BE2C (cell line): Measurements from ENCODE around the gene DGAT2.

Source experiments
- DNase-seq: peaks from one replicate; pipeline ENCODE4 v3.0.0-alpha.2; 2020
- H3K27me3 ChIP-seq: fragments of 250-450 bp; sonication (Bioruptor Pico); 2 replicates; pipeline ENCODE4 v1.5.1; 2020; ENCODE audit warnings: mild to moderate bottlenecking
- H3K36me3 ChIP-seq: fragments of 250-450 bp; sonication (Bioruptor Pico); 2 replicates; pipeline ENCODE4 v1.5.1; 2020; ENCODE audit warnings: mild to moderate bottlenecking
- H3K4me1 ChIP-seq: fragments of 250-450 bp; sonication (Bioruptor Pico); 2 replicates; pipeline ENCODE4 v1.5.1; 2020
- H3K4me3 ChIP-seq: 2 replicates; pipeline ENCODE4 v1.5.1; 2011; ENCODE audit warnings: low read depth, low read length
- H3K9me3 ChIP-seq: fragments of 250-450 bp; sonication (Bioruptor Pico); 2 replicates; pipeline ENCODE4 v1.5.1; 2020
- TF ChIP-seq, protein P1 (sequence below): IDR thresholded peaks from 2 replicates; pipeline ENCODE4 v1.5.1; 2012; ENCODE audit warnings: mild to moderate bottlenecking, low read depth, low read length

Gene DGAT2

DNA sequence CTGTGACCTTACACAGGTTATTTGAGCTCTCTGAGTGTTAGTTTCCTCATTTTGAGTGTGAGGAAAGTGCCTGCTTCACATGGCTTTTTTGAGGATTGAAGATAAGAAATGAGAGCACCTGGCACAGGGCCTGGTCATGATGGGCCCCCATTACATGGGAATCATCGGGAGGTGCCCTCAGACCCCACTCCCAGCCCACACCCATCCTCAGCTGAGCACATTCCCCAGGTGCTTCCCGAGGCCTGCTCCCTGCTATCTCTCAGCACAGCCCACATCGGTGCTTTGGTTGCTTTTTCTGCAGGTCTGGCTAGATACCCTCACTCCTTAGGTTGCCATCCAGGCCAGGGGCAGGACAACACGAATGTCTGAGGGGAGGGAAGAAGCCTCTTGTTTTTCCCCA, 16.6 kb downstream of the DGAT2 start:
- no peaks in the 10 kb centered on the region for H3K27me3 ChIP-seq
- TF ChIP-seq, protein P1, sequence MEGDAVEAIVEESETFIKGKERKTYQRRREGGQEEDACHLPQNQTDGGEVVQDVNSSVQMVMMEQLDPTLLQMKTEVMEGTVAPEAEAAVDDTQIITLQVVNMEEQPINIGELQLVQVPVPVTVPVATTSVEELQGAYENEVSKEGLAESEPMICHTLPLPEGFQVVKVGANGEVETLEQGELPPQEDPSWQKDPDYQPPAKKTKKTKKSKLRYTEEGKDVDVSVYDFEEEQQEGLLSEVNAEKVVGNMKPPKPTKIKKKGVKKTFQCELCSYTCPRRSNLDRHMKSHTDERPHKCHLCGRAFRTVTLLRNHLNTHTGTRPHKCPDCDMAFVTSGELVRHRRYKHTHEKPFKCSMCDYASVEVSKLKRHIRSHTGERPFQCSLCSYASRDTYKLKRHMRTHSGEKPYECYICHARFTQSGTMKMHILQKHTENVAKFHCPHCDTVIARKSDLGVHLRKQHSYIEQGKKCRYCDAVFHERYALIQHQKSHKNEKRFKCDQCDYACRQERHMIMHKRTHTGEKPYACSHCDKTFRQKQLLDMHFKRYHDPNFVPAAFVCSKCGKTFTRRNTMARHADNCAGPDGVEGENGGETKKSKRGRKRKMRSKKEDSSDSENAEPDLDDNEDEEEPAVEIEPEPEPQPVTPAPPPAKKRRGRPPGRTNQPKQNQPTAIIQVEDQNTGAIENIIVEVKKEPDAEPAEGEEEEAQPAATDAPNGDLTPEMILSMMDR, result no peak
- no peaks in the 10 kb centered on the region for H3K4me1 ChIP-seq
- no peaks in the 10 kb centered on the region for H3K9me3 ChIP-seq
- no peak overlapping the region for H3K4me3 ChIP-seq
- DNase-seq, result no peak
- H3K36me3 ChIP-seq, result no peaks in the 10 kb centered on the region

DNA sequence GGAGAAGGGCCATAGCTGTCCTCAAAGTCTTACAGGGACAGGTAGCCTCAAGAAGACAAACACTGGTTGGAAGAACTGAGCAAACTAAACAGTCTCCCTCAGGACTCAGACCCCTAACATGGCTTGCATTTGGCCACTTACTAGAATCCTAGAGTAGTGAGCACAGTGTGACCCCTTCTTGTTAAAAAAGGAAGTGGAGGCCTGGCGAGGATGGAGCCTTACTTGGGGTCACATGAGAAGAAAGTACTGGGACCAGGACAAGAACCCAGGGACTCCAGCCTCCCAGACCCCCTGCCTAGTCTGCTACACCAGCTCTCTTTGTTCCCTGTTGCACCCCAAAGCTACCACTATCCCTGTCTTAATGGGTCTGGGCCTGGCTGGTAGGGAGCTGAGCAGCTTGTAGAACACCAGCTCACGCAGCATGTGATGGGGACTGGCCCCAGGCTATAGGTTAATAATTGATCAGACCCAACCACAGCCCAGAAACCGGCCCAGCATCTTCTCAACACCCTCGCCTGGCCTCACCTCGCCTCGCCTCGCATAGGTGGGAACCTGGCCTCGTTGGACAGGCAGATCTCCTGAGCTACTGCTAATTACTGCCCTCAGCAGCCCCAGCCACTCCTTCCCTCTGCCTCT, 17.6 kb downstream of the DGAT2 start:
- DNase-seq, result no peak
- TF ChIP-seq, protein P1, result no peak
- H3K4me3 ChIP-seq, result no peak overlapping the region
- no peaks in the 10 kb centered on the region for H3K27me3 ChIP-seq
- no peaks in the 10 kb centered on the region for H3K36me3 ChIP-seq
- no peaks in the 10 kb centered on the region for H3K9me3 ChIP-seq
- H3K4me1 ChIP-seq, result no peaks in the 10 kb centered on the region

DNA sequence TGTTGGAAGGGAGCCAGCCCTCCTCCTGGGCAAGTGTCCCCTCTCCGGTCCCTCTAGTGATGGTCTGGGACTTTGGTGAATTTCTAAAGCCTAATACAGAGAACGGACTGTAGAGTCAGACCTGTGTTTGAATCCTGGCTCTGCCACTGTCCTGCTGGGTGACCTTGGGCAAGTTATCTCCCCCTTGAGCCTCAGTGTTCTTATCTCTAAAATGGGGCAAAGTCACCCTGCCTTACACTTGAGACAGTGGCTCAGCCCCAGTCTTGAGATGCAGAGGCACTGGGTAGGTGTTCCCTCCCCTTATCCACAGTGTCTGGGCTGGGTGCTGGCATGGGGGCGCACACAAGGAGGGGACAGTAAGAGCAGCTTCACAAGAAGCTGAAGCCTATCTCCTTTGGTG, 20.9 kb downstream of the DGAT2 start:
- H3K27me3 ChIP-seq, result no peaks in the 10 kb centered on the region
- TF ChIP-seq, protein P1, result no peak
- H3K9me3 ChIP-seq, result no peaks in the 10 kb centered on the region
- no peak overlapping the region for H3K4me3 ChIP-seq
- no peak for DNase-seq
- H3K4me1 ChIP-seq, result no peaks in the 10 kb centered on the region
- H3K36me3 ChIP-seq, result no peaks in the 10 kb centered on the region

DNA sequence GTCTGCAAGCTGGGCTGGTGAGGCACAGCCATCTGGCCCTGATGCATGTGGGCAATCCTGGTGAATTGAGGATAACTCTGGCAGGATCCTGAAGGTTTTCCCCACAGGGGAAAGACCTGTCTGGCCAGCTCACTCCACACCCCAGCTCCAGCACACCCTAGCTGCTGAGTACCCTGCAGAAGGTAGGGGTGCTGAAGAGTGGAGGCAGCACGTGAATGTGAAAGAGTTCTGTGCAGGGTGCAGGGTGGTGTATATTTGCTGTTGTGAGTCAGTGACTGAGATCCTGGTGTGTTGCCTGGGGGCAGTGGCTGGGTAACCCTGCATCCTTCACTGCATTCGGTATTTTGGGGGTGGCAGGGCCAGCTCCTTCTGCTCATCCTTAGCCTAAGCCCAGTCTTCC, 22.4 kb downstream of the DGAT2 start:
- DNase-seq, result no peak
- Histone ChIP-seq H3K4me1 (no peaks in the 10 kb centered on the region), H3K36me3 (no peaks in the 10 kb centered on the region), H3K4me3 (no peak overlapping the region), H3K9me3 (no peaks in the 10 kb centered on the region), H3K27me3 (no peaks in the 10 kb centered on the region)
- TF ChIP-seq, protein P1, result no peak

DNA sequence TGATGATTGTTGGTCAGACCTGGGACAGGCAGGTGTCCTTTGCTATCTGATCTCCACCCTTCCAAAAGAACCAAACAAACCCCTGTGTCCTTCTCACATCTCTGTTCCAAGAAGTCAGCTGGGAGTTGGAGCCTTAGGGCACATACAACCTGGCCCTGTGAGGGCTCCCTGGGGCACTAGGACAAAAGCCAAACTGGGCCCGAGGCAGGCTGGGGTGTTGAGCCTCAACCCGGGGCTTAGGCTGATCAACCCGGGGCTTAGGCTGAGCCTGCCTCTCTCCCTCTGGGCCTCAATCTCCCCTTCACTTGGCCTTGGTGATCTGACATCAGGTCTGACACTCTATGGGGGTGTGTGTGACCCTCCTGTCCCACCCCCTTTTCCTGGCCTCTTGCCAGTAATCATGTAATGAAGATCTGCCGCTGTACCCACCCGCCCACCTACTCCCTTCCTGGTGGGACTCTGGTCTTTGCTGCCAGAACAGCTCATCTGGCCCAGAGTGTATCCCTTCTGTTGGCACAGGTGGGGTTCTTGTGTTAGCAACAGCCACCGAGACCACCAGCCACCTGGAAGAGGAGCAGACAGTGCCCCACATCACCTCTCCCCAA, 23.7 kb downstream of the DGAT2 start:
- no peaks in the 10 kb centered on the region for H3K36me3 ChIP-seq
- no peak for DNase-seq
- H3K9me3 ChIP-seq, result no peaks in the 10 kb centered on the region
- H3K4me1 ChIP-seq, result no peaks in the 10 kb centered on the region
- H3K27me3 ChIP-seq, result no peaks in the 10 kb centered on the region
- TF ChIP-seq, protein P1, result no peak
- H3K4me3 ChIP-seq, result no peak overlapping the region

DNA sequence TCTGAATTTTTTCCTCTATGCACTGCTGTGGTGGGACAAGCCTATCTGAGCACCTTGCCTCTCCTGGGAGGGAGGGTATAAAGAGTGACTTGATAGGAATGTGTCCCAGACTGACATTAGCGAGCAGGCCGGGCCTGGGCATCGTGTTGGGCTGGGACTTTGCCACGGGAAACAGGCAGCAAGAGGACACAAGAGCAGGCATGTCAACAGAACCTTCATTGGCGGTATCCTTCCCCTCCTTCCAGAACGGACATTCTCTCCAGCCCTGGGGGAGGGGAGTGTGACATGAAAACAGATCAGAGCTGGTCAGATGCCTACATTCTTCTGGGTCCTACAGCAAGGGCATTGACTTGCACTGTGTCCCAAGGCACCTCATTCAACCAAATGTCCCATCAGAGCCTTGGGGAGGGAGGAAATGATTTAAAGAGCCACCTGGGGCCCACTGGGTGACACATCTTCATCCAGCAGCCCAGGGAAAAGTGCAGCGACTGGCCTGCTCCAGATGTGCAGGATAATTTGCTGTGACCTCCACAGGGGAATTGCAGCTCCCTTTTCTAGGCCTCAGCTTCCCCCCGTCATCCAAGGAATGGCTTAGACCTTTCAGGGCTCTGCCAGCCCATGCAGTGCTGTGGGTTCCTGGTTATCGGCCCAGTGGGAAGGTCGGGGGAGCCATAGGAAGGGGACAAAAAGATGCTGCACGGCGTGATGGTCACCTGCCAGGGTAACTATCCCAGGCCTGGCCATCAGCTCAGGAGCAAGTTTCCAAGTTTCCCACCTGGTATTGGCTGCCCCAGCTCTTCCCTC, 24.6 kb downstream of the DGAT2 start:
- DNase-seq, result no peak
- H3K9me3 ChIP-seq, result no peaks in the 10 kb centered on the region
- TF ChIP-seq, protein P1, result no peak
- no peak overlapping the region for H3K4me3 ChIP-seq
- H3K4me1 ChIP-seq, result no peaks in the 10 kb centered on the region
- no peaks in the 10 kb centered on the region for H3K36me3 ChIP-seq
- H3K27me3 ChIP-seq, result no peaks in the 10 kb centered on the region
